Endothelial cell of umbilical vein (primary cell): ENCODE results near the gene ATP8B2. TPM values are rescaled to one million over a fixed set of nuclear protein-coding genes. Genes with fewer than 3 reads are reported as not detected.
A peak's percentile ranks its signal among the peaks of the same experiment; 100 is the strongest.

Experiments
- BruUV-seq: library from RNA; stranded (reverse); fragments of 400-500 nt; replicated peaks from 2 replicates; lab custom pipeline; 2021; lab: Mats Ljungman, UMichigan
- CTCF ChIA-PET: fragments of 300-600, 350-600 bp; sonication (Branson Sonifier 250); formaldehyde crosslinking; loops from one replicate; lab custom pipeline; 2021; ENCODE audit warnings: antibody characterized with exemption, inconsistent platforms; lab: Charles Lee
- POLR2A ChIA-PET: fragments of 300-600, 350-600 bp; sonication (Branson Sonifier 250); formaldehyde crosslinking; loops from one replicate; lab custom pipeline; 2021; ENCODE audit warnings: antibody characterized with exemption, inconsistent platforms; lab: Charles Lee
- DNase-seq: peaks from one replicate; pipeline ENCODE4 v3.0.0-alpha.2; 2011; ENCODE audit warnings: low read depth, low spot score
- FAIRE-seq: peaks from 2 replicates; lab custom pipeline; 2011; peaks lifted over from hg19 to GRCh38; lab: Jason Lieb, UNC
- H2AFZ ChIP-seq: 2 replicates; pipeline ENCODE4 v1.6.0; 2012; ENCODE audit warnings: low read depth, low read length, control low read depth, inconsistent platforms
- H3K27ac ChIP-seq: 2 replicates; pipeline ENCODE4 v1.5.1; 2011; ENCODE audit warnings: low read depth, mild to moderate bottlenecking, control low read depth, low read length, moderate library complexity; ENCODE audit not compliant: insufficient read depth
- H3K27me3 ChIP-seq, 2 experiments: 2 replicates each; pipeline versions ENCODE4 v1.6.0 to v1.6.1; 2011; ENCODE audit warnings: low read length in 2 of 2, mixed read lengths in 1 of 2; ENCODE audit not compliant: control insufficient read depth in 2 of 2, insufficient read depth in 2 of 2
- H3K36me3 ChIP-seq, 2 experiments: 2 replicates in 1 of 2; 3 replicates in 1 of 2; pipeline ENCODE4 v1.5.1; 2011; ENCODE audit warnings: low read length in 2 of 2, mild to moderate bottlenecking in 1 of 2, moderate library complexity in 1 of 2; ENCODE audit not compliant: control insufficient read depth in 2 of 2, insufficient read depth in 2 of 2; ENCODE audit errors: extremely low read depth in 1 of 2
- H3K4me1 ChIP-seq: 3 replicates; pipeline ENCODE4 v1.5.1; 2011; ENCODE audit warnings: mild to moderate bottlenecking, low read length; ENCODE audit not compliant: control insufficient read depth, insufficient read depth; ENCODE audit errors: extremely low read depth
- H3K4me2 ChIP-seq: 2 replicates; pipeline ENCODE4 v1.6.1; 2011; ENCODE audit warnings: low read length, control low read depth, mixed read lengths; ENCODE audit not compliant: insufficient read depth
- H3K4me3 ChIP-seq, 3 experiments: fragments of 200-600 bp in 1 of 3; sonication (generic), shearing (Covaris generic) in 1 of 3; replicated peaks in 1 of 3; 2 replicates each; pipeline ENCODE4 v1.5.1; 2011 to 2016; ENCODE audit warnings: control low read depth in 3 of 3, low read length in 3 of 3, mild to moderate bottlenecking in 2 of 3, inconsistent platforms in 1 of 3, low read depth in 1 of 3, moderate library complexity in 1 of 3; ENCODE audit not compliant: insufficient read depth in 1 of 3
- H3K79me2 ChIP-seq: 2 replicates; pipeline ENCODE4 v1.6.0; 2012; ENCODE audit warnings: low read length, inconsistent platforms; ENCODE audit not compliant: control insufficient read depth, insufficient read depth
- H3K9ac ChIP-seq: replicated peaks from 2 replicates; pipeline ENCODE3; 2011; ENCODE audit warnings: low read length, control low read depth; ENCODE audit not compliant: insufficient read depth; ENCODE audit errors: extremely low read depth
- H3K9me1 ChIP-seq: replicated peaks from 3 replicates; pipeline ENCODE4 v1.6.0; 2011; ENCODE audit warnings: mild to moderate bottlenecking, low read length; ENCODE audit not compliant: control insufficient read depth, insufficient read depth; ENCODE audit errors: extremely low read depth
- H3K9me3 ChIP-seq: replicated peaks from 2 replicates; pipeline ENCODE4 v1.5.1; 2012; ENCODE audit warnings: low read length, inconsistent platforms; ENCODE audit not compliant: control insufficient read depth, insufficient read depth
- H4K20me1 ChIP-seq: replicated peaks from 2 replicates; pipeline ENCODE3; 2011; ENCODE audit warnings: mild to moderate bottlenecking, low read length; ENCODE audit not compliant: control insufficient read depth, insufficient read depth; ENCODE audit errors: extremely low read depth
- CTCF ChIP-seq, 2 donors: IDR thresholded peaks; 1 replicate in 1 of 2; 2 replicates in 1 of 2; pipeline ENCODE4 v1.5.1; 2011; ENCODE audit warnings: low read length in 2 of 2, mild to moderate bottlenecking in 2 of 2, moderate library complexity in 2 of 2, control low read depth in 1 of 2, inconsistent platforms in 1 of 2, low read depth in 1 of 2; ENCODE audit not compliant: insufficient read depth in 1 of 2; ENCODE audit errors: extremely low read depth in 1 of 2
- EZH2 ChIP-seq: IDR thresholded peaks from 2 replicates; pipeline ENCODE4 v1.6.1; 2012; ENCODE audit warnings: borderline replicate concordance, low read depth, mild to moderate bottlenecking, moderate library complexity, low read length, inconsistent platforms; ENCODE audit not compliant: severe bottlenecking
- FOS ChIP-seq: IDR thresholded peaks from 2 replicates; pipeline ENCODE4 v1.6.1; 2011; ENCODE audit warnings: mild to moderate bottlenecking, low read length, moderate library complexity, borderline replicate concordance; ENCODE audit not compliant: insufficient read depth
- GATA2 ChIP-seq: IDR thresholded peaks from 2 replicates; pipeline ENCODE4 v1.7.0; 2011; ENCODE audit warnings: low read depth, mild to moderate bottlenecking, moderate library complexity, mixed read lengths, low read length; ENCODE audit not compliant: insufficient read length, insufficient read depth
- JUN ChIP-seq: IDR thresholded peaks from 2 replicates; pipeline ENCODE4 v1.6.1; 2011; ENCODE audit warnings: borderline replicate concordance, low read depth; ENCODE audit not compliant: insufficient read length, insufficient read depth
- MAX ChIP-seq: IDR thresholded peaks from 2 replicates; pipeline ENCODE4 v1.6.1; 2011; ENCODE audit not compliant: insufficient read depth, insufficient read length
- MYC ChIP-seq: IDR thresholded peaks from one replicate; pipeline ENCODE4 v1.6.1; 2011; ENCODE audit warnings: mild to moderate bottlenecking, low read depth, low read length
- POLR2A ChIP-seq: IDR thresholded peaks from 2 replicates; pipeline ENCODE4 v1.6.1; 2012; ENCODE audit warnings: low read depth, mild to moderate bottlenecking, control low read depth, low read length
- dilution Hi-C: fragments of 300-500 bp; cut with MboI; formaldehyde crosslinking; loops from one replicate; pipeline ENCODE4 v1.15.0; 2019; ENCODE audit warnings: low sequenced_read_pairs; ENCODE audit not compliant: extremely low pct_ligation_motif_present
- intact Hi-C: fragments of 100-400 bp; cut with micrococcal nuclease; formaldehyde crosslinking; loops from one replicate; pipeline ENCODE4 v1.10.0; 2022
- polyA plus RNA-seq, 4 experiments: library from polyadenylated mRNA; depleted of rRNA in 3 of 4; stranded (reverse) in 3 of 4; unstranded in 1 of 4; fragments of >200 nt; gene quantifications; 2 replicates each; pipeline versions ENCODE4 v1.2.1 to v1.2.3, GENCODE V29; 2011 to 2012; ENCODE audit warnings: missing spikeins in 1 of 4
- total RNA-seq: library from RNA; stranded (reverse); gene quantifications from 2 replicates; pipeline ENCODE4 v1.2.3, GENCODE V29; 2021

ATP8B2 gene
- total and polyA plus RNA-seq, 2 donors (not counting 3 experiments of a cell fraction or from before 2014, with no cell fraction given) = 64.7 to 72.8 TPM

- no peaks in the 10 kb centered on the region for H4K20me1 ChIP-seq
- no peak overlapping the region for H3K4me3 ChIP-seq
- BruUV-seq = no TSS peak
- no peak overlapping the region for H3K27ac ChIP-seq
- peaks cover 4% of the 10 kb centered on the region for H3K4me1 ChIP-seq
- H3K27me3 ChIP-seq = no peaks in the 10 kb centered on the region
- intact Hi-C loops (loop anchor here (1.0 kb wide), 4 partner anchors 9 to 149 kb away; partner anchors contain the start of gene HAX1), dilution Hi-C loops (no loop called here)
- H3K79me2 ChIP-seq = no peaks in the 10 kb centered on the region
- no peaks in the 10 kb centered on the region for H3K9me1 ChIP-seq
- no peaks in the 10 kb centered on the region for H3K9me3 ChIP-seq
- ChIA-PET POLR2A (interaction anchor here (1.3 to 1.5 kb wide), 2 partner anchors 9 to 11 kb away, joined by 4 read pairs; partner anchors contain the start of gene ATP8B2), CTCF (interaction anchor here (0.6 to 4.8 kb wide), 66 partner anchors 11 to 450 kb away, joined by 3 to 210 read pairs (median 5); partner anchors contain the start of genes AQP10, ATP8B2, HAX1 and IL6R)
- no peak overlapping the region for H3K4me2 ChIP-seq
- peak; percentile 84 for DNase-seq
- peak overlapping the region; percentile 46 for H2AFZ ChIP-seq
- no peak overlapping the region for H3K9ac ChIP-seq
- peak; percentile 93 for FAIRE-seq
- peaks cover 5 to 34% of the 10 kb centered on the region in 2 experiments for H3K36me3 ChIP-seq
- TF ChIP-seq MYC = peak; percentile 60
- TF ChIP-seq EZH2 = no peak
- no peak for TF ChIP-seq POLR2A
- no peak for TF ChIP-seq FOS
- TF ChIP-seq GATA2 = no peak
- TF ChIP-seq JUN = no peak
- no peak for TF ChIP-seq MAX
- peak; percentile 84 to 90 for TF ChIP-seq CTCF (IDR thresholded peaks at IDR 0.05; ENCODE audit: extremely low read depth in 1 of 2, insufficient read depth in 1 of 2, low read depth in 1 of 2, low read length in 2 of 2)
These were observed 9.8 kb downstream of the ATP8B2 start for GRCh38 chr1:154335025-154335714.
